HEK293 (cell line): ENCODE measurements around the gene RHEX.

Experiments
- EGR2 ChIP-seq: fragments of 450-650 bp; formaldehyde crosslinking; IDR thresholded peaks from 2 replicates; pipeline ENCODE4 v1.5.1; 2016; ENCODE audit warnings: low read depth, missing biosample characterization, missing genetic modification characterization
- SCRT2 ChIP-seq: fragments of 450-650 bp; formaldehyde crosslinking; IDR thresholded peaks from 2 replicates; pipeline ENCODE4 v1.5.1; 2016; ENCODE audit warnings: missing biosample characterization, missing genetic modification characterization
- ZFP37 ChIP-seq: fragments of 450-650 bp; formaldehyde crosslinking; IDR thresholded peaks from 2 replicates; pipeline ENCODE4 v1.5.1; 2016; ENCODE audit warnings: missing biosample characterization, missing genetic modification characterization
- ZNF701 ChIP-seq: fragments of 450-650 bp; formaldehyde crosslinking; IDR thresholded peaks from 2 replicates; pipeline ENCODE4 v1.5.1; 2016; ENCODE audit warnings: missing biosample characterization, missing genetic modification characterization
- ZNF707 ChIP-seq: fragments of 450-650 bp; formaldehyde crosslinking; IDR thresholded peaks from 2 replicates; pipeline ENCODE4 v1.5.1; 2016; ENCODE audit warnings: missing biosample characterization, missing genetic modification characterization
- ZNF747 ChIP-seq: fragments of 450-650 bp; formaldehyde crosslinking; IDR thresholded peaks from 2 replicates; pipeline ENCODE4 v1.5.1; 2016; ENCODE audit warnings: missing biosample characterization, missing genetic modification characterization
- TF ChIP-seq, protein P1 (sequence below): fragments of 450-650 bp; formaldehyde crosslinking; IDR thresholded peaks from 2 replicates; pipeline ENCODE4 v1.5.1; 2016; ENCODE audit warnings: missing biosample characterization, missing genetic modification characterization

- TF ChIP-seq EGR2 (tag by site-specific recombination) (no peak), ZFP37 (tag by site-specific recombination) (no peak), ZNF701 (tag by site-specific recombination) (no peak), ZNF707 (no peak), ZNF747 (tag by site-specific recombination) (no peak), SCRT2 (tag by site-specific recombination) (no peak)
- TF ChIP-seq, protein P1, sequence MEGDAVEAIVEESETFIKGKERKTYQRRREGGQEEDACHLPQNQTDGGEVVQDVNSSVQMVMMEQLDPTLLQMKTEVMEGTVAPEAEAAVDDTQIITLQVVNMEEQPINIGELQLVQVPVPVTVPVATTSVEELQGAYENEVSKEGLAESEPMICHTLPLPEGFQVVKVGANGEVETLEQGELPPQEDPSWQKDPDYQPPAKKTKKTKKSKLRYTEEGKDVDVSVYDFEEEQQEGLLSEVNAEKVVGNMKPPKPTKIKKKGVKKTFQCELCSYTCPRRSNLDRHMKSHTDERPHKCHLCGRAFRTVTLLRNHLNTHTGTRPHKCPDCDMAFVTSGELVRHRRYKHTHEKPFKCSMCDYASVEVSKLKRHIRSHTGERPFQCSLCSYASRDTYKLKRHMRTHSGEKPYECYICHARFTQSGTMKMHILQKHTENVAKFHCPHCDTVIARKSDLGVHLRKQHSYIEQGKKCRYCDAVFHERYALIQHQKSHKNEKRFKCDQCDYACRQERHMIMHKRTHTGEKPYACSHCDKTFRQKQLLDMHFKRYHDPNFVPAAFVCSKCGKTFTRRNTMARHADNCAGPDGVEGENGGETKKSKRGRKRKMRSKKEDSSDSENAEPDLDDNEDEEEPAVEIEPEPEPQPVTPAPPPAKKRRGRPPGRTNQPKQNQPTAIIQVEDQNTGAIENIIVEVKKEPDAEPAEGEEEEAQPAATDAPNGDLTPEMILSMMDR (tag by site-specific recombination) = no peak
Observed at GRCh38 chr1:206068314-206068713, 15.3 kb downstream of the RHEX start.
